ENCODE measurements around the gene NOP10. TPM values are rescaled to one million over a fixed set of nuclear protein-coding genes. Genes with fewer than 3 reads are reported as not detected.

The NOP10 gene
- total and polyA plus RNA-seq, 2 of the 8 experiments (the other 6 are each of a cell fraction or from before 2014, with no cell fraction given) = 285 to 981 TPM

DNA sequence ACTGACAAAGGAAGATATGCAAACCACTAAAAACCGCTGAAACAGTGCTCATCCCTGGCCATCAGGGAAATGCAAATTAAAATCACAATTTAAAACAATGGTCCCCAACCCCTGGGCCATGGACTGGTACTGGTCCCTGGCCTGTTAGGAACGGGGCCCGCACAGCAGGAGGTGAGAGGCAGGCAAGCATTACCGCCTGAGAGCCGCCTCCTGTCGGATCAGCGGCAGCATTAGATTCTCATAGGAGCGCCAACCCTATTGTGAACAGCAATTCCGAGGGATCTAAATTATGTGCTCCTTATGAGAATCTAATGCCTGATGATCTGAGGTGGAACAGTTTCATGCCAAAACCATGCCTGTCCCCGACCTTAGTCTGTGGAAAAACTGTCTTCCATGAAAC is 19.7 kb downstream of the NOP10 start (continued):
- no peak for TF ChIP-seq CHD7 (IDR thresholded peaks at IDR 0.05; ENCODE audit: insufficient replicate concordance, low read length)
- TF ChIP-seq, protein P1, sequence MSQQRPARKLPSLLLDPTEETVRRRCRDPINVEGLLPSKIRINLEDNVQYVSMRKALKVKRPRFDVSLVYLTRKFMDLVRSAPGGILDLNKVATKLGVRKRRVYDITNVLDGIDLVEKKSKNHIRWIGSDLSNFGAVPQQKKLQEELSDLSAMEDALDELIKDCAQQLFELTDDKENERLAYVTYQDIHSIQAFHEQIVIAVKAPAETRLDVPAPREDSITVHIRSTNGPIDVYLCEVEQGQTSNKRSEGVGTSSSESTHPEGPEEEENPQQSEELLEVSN (IDR thresholded peaks at IDR 0.05) = no peak
- no peak for TF ChIP-seq TAF1 (IDR thresholded peaks at IDR 0.05; ENCODE audit: low read depth, low read length)
- no peak for TF ChIP-seq CEBPB (IDR thresholded peaks at IDR 0.05; ENCODE audit: low read depth, low read length)
- no peak for TF ChIP-seq CTCF (IDR thresholded peaks at IDR 0.05; ENCODE audit: control extremely low read depth in 1 of 3, insufficient read depth in 1 of 3, low read depth in 1 of 3, low read length in 3 of 3)

Data from H1 (cell line).